Measurements from ENCODE around the gene CBFA2T2.

The CBFA2T2 gene

GRCh38 chr20:33444797-33445560, 44.9 kb upstream of the CBFA2T2 start:
- H3K27ac ChIP-seq: 0 out of 2 replicates have a peak overlapping the region, but pooled peaks have one; percentile 6
- TF ChIP-seq CTCF (conservative IDR thresholded peaks at IDR 0.05): 0 out of 2 replicates have a peak, but pooled peaks have one; percentile 30

DNA sequence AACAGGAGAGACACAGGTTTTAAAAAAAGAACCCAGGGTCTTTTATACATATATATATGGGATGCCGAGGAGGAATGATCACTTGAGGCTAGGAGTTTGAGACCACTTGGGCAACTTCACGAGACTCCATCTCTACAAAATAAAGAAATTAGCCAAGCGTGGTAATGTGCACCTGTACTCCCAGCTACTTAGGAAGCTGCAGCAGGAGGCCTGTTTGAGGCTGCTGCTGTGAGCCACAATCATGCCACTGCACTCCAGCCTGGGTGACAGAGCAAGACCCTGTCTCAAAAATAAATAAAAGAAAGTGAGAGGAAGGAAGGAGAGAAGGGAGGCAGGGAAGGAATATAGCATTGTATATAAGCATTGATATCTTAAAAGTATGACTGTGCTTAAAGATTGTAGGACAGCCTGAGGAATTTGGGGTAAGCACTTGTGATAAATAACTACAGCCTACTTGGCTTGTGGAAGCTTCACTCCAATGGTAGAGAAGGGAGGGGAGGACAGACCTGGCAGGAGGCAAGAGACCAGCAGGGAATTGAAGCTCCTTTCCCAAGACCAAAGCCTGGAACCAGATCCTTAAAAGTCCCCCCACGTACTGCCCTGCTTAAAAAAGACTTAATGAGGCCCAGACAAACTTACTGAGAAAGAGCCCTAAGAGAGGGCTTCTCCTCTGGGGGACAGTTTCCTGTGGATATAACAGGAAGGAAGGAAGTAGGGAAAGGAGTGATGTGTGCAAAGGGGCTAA, 43.8 kb upstream of the CBFA2T2 start:
- TF ChIP-seq CTCF (conservative IDR thresholded peaks at IDR 0.05): no peak
- peak overlapping the region; percentile 48 for H3K27ac ChIP-seq

DNA sequence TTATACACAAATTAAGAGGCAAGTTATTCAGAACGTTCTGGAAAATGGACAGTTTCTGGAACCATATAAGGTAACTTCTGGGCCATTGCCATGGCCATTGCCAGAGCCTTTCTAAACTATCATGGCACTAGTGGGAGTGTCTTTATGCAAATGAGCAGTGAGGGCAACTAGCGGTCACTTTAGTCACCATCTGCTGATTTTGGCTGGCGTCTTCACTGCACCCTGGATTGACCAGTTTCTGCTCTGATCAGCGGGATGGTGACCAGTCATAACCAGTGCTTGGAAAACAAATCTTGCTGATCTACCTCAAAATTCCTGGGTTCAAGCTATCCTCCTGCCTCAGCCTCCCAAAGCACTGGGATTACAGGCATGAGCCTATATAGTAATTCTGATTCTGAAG, 39.0 kb upstream of the CBFA2T2 start:
- TF ChIP-seq CTCF (conservative IDR thresholded peaks at IDR 0.05): no peak
- H3K27ac ChIP-seq: no peak overlapping the region

DNA sequence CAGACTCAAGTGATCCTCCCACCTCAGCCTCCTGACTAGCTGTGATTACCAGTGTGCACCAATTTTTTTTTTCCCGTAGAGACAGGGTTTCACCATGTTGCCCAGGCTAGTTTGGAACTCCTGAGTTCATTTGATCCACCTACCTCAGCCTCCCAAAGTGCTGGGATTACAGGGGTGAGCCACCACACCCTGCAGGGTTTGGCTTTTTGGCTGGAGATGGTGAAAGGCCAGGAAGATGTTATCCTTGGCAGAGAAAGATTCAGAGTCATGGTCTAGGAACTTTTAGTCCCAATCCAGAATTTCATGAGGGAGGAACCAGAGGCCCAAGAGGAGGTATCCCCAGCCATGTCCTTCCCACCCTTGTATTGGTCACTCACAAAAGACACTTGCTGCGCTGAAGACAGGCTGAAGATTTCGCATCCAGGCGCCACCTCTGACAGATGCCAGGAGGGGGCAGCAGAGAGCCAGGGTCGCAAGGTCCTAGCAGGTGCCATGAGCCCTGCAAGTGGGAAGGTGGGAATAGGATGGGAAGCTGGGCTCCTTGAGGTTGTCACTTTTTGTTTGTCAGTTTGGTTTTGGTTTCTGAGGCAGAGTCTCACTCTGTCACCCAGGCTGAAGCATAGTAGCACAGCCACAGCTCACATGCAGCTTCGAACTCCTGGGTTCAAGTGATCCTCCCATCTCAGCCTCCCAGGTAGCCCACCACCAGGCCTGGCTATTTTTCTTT, 32.8 kb upstream of the CBFA2T2 start:
- TF ChIP-seq CTCF (conservative IDR thresholded peaks at IDR 0.05): peak; percentile 96
- H3K27ac ChIP-seq: peak overlapping the region; percentile 32; the same call in 1 of the 2 replicates

DNA sequence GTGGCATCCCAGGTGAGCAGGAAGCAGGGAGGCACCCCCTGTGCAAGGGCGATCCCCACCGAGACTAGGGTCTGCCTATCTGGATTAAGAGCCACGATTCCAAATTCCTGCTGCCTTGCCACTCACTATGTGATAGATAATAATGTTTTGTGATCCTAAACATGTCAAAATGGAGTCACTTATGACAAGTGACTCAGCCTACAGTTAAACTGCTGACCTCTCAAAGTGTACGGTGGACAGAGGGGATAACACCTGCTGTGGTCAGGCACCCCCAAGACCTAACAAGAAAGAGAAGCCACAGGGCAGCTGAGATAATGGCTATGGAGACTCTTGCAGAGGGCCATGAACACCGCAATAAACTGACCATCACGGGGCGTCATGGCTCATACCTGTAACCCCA, 30.3 kb upstream of the CBFA2T2 start:
- no peak for TF ChIP-seq CTCF (conservative IDR thresholded peaks at IDR 0.05)
- no peak overlapping the region for H3K27ac ChIP-seq

DNA sequence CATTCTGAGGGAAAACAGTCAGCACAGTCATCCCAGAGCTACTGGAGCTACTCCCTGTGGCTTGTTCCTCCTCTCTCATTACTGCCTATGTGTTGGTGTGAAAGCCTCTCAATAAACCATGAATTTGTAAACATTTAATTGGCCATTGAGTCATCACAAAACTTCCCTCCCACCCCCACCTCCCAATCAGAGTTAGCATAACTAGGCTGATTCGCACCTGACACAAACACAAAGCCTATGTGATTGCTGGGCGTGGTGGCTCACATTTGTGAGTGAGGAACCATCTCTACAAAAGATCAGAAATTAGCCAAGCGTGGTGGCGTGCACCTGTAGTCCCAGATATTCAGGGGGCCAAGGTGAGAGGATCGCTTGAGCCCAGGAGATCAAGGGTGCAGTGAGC, 29.2 kb upstream of the CBFA2T2 start:
- TF ChIP-seq CTCF (conservative IDR thresholded peaks at IDR 0.05): no peak
- no peak overlapping the region for H3K27ac ChIP-seq

Data from VCaP (cell line).